GM21576 (cell line): ENCODE results near the gene MXD1.

Experiments used
- ATAC-seq: cut with Tn5 transposase; IDR thresholded peaks from one replicate; pipeline ENCODE4 v1.9.1; 2021; ENCODE audit warnings: mild to moderate bottlenecking, moderate library complexity; ENCODE audit not compliant: unreplicated experiment

Gene MXD1

DNA sequence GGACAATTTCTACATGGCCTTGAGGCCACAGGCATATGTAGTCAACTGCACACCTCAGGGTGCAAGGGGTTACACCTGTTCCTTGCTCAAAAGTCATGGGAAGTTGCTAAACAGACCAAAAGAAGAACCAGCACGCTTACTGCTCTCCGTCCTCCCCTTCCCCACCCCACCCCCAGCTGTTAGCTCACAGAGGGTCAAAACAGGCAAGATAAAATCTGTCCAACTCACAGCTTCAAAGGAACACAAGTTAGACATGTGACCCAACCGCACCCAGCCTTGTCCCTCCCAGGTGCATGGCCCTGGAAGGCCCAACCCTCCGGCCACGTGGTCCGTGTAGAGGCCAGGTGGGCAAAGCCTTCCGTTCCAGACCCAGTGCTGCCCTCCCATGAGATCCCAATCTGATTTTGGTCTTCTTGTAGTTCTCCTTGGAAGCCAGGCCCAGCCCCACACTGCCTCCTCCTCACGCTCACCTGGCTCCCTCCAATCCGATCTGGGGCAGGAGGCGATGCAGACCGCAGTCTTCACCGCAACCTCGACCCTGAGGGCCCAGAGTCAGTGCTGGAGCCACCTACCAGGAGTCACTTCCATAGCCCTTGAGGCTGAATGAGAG lies 61.0 kb downstream of the MXD1 start:
- ATAC-seq = no peak

DNA sequence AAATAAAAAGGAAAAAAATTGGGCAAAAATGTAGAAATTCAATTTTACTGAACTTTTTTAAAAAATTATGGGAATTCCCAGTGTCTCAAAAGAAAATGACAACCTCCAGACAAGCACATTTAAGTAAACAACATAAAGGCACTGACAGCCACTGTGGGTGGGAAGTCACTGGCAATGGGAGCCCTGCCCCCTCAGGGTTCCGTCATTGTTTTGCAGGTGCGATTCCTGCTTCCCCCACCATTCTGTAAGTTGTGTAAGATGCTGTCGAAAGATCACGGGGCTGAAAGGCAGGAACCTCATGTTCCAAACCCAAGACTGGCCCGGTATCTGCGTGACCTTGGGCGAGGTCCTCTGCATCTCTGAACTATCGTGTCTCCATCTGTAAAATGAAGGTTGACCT lies 62.3 kb downstream of the MXD1 start:
- no peak for ATAC-seq

DNA sequence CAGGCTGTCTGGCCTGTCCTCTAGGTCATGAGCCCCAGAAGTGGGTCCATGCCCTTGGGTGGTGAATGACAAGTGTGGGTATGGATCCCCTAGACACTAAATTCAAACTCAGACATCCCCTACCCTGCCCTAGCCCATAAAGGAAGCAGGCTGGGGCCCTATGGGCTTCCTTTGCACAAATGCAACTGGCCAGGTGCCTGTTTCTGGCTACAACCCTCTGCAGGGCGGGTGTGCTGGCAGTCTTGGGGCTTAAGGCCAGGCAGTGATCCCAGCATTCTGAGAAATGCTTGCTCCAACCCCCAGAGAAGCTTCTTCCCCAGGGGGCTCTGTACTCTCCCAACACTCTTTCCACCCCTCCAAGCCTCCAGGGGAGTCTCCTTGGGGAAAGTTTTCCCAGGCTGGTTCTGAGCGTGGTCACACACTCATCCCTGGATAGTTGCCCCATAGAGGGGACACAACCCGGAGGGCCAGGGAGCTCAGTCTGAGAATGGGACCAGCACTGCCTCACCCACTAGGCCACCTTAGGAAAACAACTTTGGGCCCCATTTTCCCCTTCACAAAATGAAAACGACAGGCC lies 63.1 kb downstream of the MXD1 start:
- no peak for ATAC-seq

DNA sequence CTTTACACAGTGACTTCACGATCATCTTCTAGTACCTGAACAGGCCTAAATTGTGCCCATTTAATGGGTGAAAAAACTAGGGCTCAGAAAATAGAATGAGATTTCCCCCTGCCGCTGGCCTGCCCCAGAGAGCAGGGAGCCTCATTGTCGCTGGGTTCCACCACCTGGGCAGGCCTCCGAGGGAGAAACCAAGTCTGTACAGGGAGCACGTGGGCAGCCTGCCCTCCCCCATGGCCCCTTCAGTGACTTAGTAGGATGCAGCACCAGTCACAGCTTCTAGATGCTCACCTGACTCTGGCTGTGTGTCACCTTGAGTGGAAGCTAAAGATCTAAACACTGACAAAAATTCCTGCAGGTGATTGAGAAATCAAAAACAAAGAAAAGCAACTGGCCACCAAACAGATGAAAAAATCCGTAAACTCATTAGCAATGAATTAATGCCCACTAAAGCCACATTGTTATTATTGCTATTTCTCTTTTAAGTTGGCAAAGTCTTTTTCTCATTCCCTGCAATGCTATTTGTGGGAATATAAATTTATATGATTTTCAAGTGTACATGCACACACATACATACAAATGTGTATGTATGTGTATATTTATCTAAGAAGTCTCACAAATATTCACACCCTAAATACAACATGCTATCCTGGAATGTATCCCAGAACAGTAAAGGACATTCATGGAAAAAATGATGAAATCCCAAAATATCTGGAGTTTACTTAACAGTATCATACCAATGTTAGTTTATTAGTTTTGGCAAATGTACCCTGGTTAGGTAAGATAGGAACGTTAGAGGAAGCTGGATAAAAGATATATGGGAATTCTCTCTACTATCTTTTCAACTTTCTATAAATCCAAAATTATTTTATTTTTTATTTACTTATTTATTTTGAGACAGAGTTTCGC lies 65.2 kb downstream of the MXD1 start:
- no peak for ATAC-seq

DNA sequence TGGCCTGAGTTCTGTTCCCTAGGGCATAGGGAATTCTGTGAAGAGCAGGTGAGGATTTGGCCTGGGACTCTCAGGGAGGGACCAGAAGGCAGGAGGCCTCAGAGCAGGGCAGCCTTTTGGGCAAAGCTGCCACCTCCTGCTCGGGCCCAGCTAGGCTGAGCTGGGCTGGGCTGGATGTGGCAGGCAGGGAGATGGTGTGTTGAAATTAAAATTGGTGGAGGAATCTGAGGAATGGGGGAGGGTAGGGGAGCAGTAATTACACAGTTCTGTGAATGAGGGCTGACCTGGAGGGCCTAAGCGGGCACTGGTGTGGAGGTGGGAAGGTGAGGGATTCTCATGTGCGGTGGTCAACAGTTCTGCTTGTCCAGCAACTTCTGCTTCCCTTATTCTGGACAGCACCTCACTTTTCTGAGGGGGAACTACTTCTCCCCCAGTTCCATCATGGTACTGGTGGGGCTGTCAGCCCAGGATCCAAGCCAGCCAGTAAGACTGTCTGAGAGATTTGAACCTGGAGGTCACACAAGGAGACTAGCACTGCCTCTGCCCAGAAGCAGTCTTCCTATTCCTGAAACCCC lies 68.6 kb downstream of the MXD1 start:
- no peak for ATAC-seq

DNA sequence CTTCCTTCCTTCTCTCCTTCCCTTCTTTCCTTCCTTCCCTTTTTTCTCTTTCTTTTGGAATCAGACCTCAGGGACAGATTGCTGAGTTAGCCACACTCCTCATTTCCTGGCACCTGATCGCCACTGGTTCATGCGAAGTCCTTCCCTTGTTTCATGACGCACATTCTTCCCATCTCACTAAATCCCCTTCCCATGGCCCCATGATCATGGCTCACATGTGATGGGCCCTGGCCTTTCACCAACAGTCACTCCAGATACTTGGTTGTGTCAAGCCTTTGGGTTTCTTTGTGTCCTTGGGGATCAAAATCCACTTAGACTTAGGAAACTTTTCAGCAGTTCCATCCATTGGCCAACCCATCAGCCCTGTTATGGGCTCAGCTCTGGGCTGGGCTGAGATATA lies 70.3 kb downstream of the MXD1 start:
- no peak for ATAC-seq

DNA sequence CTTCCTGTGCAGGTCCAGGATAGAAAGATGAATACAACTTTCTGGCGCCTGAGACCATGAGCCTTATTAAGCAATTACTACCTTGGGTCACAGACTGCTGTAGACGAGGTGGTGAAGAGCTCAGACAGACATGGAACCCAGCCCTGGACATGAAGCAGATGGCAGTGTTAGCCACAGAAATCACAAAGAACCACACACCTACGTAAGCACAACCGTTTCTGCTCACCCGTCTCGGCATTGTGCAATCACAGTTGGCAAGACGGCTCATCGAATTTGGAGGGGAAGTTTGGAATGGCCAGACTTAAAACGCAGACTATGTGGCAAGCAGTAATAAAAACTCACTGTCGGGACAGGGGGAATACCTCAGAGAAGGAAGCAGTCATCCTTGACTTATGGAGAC lies 70.8 kb downstream of the MXD1 start:
- no peak for ATAC-seq

DNA sequence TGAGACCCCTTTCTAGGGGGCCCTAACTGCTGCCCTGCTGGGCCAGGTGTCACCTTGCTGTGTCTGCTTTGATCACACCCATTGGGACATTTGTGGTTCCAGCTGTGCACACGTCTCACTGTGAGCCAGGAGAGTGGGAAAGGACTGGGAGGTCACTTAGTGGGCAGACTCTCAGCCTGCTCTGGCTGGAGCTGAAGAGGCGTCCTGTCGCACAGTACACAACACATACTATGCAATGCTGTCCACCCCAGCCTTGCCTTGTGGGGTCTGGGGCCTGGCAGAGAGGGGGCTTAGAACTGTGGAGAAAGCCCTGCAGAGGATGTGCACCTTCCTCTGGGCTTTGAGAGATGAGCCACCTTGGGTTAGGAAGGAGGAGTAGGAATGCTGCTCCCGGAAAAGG lies 71.8 kb downstream of the MXD1 start:
- no peak for ATAC-seq

DNA sequence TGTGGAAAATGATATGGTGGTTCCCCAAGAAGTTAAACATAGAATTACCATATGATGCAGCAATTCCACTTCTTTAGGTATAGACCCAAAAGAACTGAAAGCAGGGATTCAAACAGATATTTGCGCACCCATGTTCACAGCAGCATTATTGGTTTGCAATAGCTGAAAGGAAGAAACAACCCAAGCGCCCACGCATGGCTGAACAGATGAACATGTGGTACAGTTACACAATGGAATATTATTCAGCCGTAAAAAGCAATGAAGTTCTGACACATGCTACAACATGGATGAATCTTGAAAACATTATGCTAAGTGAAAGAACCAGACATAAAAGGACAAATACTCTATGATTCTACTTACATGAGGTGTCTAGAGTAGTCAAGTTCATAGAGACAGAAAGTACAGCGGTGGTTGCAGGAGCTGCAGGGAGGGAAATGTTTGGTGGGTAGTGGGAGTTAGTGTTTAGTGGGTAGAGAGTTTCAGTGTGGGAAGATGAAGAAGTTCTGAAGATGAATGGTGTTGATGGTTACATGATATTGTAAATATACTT lies 73.3 kb downstream of the MXD1 start:
- no peak for ATAC-seq

DNA sequence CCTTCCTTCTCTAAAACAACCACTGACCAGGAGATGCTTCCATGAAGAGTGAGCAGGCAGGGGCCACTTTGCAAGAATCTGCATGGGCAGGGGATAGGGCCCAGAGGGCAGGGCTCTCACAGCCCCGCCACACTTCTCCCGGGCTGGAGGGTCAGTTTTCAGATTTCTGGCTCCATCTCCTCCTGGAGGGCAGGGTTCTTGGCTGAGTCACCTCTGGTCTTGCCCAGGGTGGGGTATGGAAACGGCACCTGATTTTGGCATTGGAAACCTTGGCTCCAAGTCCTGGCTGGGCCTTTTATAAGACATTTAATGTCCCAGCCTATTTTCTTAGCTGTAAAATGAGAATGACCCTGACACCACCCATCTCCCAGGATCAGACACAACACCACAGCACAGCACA lies 74.1 kb downstream of the MXD1 start:
- ATAC-seq = no peak

DNA sequence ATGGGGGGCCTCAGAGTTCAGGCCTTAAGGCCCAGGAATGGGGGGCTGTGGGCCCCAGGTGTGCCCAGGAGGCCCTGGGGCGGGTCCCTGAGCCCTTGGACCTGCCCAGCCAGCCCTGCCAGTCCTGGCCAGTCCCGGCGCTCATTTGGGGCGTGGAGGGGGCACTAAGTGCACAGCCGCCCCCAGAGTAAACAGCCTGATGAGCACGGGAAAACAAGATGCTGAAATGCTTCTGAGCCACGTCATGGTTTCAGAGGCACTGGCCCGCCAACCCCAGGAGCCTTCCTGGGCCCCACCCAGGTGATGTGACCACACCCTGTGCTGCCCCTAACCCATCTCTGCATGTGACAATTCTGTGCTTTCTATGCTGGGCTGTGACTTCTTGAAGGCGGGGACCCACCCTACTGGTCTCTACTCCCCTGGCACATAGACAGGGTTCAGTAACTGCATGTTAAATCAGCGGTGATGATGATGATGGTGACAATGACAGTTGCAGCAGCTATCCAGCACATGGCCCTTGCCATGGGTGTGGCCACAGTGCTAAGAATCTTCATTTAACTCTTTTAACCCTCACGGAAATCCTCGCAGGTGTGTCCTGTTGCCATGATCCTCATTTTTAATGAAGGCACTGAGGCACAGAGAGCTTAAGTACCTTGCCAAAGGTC lies 74.7 kb downstream of the MXD1 start:
- no peak for ATAC-seq
